Measurements from ENCODE around the gene CCND1.

The CCND1 gene

DNA sequence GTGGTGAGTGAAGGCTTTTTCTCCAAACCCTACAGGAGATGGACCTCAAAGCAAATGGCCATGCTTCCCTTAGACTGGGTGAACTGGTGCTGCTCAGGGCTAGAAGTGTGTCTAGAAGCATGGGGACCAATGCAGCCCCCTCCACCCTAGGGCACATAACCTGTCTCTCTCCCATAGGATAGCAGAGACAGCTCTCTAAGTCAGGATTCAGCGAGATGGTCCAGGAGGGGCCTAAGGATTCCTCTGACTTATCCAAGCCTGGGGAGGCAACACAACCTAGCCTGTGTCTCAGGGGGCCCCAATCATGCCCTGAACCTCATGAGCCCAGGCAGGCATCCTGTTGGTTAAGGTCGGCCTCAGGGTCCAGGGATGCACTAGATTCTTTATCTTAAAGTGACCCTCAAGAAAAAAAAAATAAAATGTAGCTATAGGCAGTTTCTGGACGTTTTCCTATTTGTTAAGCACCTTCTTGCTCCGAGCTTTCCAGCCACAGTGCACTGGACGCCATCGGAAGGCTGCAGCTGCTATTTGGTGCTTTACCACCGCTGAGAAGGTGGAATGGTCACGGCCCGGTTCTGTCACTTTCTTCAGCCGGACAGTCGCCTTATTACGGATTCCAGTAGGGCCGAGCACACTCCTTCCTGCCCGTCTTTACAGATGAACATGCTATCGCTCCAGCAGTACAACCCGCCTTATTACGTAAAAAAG lies 5.0 kb upstream of the CCND1 start:
- Histone ChIP-seq H3K36me3 (ENCODE audit: control insufficient read depth, low read length) (no peaks in the 10 kb centered on the region), H3K9me3 (ENCODE audit: control insufficient read depth, insufficient read depth, low read length) (no peaks in the 10 kb centered on the region), H3K4me2 (ENCODE audit: low read length) (no peak overlapping the region), H3K4me3 (ENCODE audit: low read length) (no peak overlapping the region), H3K27ac (ENCODE audit: low read depth, low read length) (no peak overlapping the region), H3K27me3 (ENCODE audit: control insufficient read depth, low read length) (peaks cover 24% of the 10 kb centered on the region), H3K79me2 (ENCODE audit: control insufficient read depth, low read length) (no peaks in the 10 kb centered on the region), H3F3A (ENCODE audit: control insufficient read depth, insufficient read depth) (no peaks in the 10 kb centered on the region), H4K20me1 (ENCODE audit: control insufficient read depth, insufficient read depth, low read depth, low read length) (no peaks in the 10 kb centered on the region), H3K4me1 (ENCODE audit: control insufficient read depth, low read length) (no peaks in the 10 kb centered on the region), H3K9me2 (replicated peaks; ENCODE audit: control insufficient read depth, low read length) (no peaks in the 10 kb centered on the region)
- TF ChIP-seq, protein P1, sequence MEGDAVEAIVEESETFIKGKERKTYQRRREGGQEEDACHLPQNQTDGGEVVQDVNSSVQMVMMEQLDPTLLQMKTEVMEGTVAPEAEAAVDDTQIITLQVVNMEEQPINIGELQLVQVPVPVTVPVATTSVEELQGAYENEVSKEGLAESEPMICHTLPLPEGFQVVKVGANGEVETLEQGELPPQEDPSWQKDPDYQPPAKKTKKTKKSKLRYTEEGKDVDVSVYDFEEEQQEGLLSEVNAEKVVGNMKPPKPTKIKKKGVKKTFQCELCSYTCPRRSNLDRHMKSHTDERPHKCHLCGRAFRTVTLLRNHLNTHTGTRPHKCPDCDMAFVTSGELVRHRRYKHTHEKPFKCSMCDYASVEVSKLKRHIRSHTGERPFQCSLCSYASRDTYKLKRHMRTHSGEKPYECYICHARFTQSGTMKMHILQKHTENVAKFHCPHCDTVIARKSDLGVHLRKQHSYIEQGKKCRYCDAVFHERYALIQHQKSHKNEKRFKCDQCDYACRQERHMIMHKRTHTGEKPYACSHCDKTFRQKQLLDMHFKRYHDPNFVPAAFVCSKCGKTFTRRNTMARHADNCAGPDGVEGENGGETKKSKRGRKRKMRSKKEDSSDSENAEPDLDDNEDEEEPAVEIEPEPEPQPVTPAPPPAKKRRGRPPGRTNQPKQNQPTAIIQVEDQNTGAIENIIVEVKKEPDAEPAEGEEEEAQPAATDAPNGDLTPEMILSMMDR (IDR thresholded peaks at IDR 0.05; ENCODE audit: low read depth, low read length, poor library complexity, severe bottlenecking) = no peak
- TF ChIP-seq EZH2phosphoT487 (IDR thresholded peaks at IDR 0.05; ENCODE audit: borderline replicate concordance, low read length) = no peak

DNA sequence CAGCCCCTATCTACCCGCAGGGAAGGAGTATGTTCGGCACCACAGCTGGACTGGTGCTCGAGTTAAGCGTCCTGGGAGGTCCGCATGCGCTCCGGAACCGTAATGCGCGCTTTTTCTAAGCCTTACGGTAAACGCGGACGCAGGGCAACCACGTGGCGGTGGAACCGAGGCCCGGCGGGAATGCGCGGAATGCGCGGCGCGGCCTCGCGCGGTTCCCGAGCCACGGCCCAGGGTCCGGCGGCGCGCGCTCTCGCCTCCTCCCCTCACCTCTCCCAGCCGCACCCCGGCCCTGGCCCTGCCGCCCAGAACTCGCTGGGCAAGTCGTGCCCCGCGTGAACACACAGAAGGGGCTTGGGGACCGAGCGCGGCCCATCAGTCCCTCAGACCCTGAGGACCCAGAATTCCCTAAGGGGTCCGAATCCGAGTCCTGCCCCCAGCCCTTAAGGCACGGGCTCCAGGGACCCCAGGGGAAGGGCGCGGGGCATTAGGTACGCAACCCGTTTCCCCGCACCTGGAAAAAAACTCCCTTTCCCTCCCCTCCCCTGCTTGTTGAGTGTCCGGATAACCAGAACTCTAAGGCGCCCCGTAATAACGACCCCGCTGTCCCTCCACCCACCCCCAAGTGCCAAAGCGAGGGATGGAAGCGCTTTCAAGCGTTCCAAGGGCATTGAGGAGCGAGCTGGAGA lies 4.3 kb upstream of the CCND1 start:
- Histone ChIP-seq H3K27ac (ENCODE audit: low read depth, low read length) (no peak overlapping the region), H3K4me2 (ENCODE audit: low read length) (no peak overlapping the region), H3K27me3 (ENCODE audit: control insufficient read depth, low read length) (peaks cover 31% of the 10 kb centered on the region), H3K79me2 (ENCODE audit: control insufficient read depth, low read length) (no peaks in the 10 kb centered on the region), H3K9me2 (replicated peaks; ENCODE audit: control insufficient read depth, low read length) (no peaks in the 10 kb centered on the region), H3F3A (ENCODE audit: control insufficient read depth, insufficient read depth) (no peaks in the 10 kb centered on the region), H4K20me1 (ENCODE audit: control insufficient read depth, insufficient read depth, low read depth, low read length) (no peaks in the 10 kb centered on the region), H3K4me1 (ENCODE audit: control insufficient read depth, low read length) (no peaks in the 10 kb centered on the region), H3K4me3 (ENCODE audit: low read length) (no peak overlapping the region), H3K9me3 (ENCODE audit: control insufficient read depth, insufficient read depth, low read length) (no peaks in the 10 kb centered on the region), H3K36me3 (ENCODE audit: control insufficient read depth, low read length) (no peaks in the 10 kb centered on the region)
- TF ChIP-seq, protein P1 (IDR thresholded peaks at IDR 0.05; ENCODE audit: low read depth, low read length, poor library complexity, severe bottlenecking) = no peak
- no peak for TF ChIP-seq EZH2phosphoT487 (IDR thresholded peaks at IDR 0.05; ENCODE audit: borderline replicate concordance, low read length)

DNA sequence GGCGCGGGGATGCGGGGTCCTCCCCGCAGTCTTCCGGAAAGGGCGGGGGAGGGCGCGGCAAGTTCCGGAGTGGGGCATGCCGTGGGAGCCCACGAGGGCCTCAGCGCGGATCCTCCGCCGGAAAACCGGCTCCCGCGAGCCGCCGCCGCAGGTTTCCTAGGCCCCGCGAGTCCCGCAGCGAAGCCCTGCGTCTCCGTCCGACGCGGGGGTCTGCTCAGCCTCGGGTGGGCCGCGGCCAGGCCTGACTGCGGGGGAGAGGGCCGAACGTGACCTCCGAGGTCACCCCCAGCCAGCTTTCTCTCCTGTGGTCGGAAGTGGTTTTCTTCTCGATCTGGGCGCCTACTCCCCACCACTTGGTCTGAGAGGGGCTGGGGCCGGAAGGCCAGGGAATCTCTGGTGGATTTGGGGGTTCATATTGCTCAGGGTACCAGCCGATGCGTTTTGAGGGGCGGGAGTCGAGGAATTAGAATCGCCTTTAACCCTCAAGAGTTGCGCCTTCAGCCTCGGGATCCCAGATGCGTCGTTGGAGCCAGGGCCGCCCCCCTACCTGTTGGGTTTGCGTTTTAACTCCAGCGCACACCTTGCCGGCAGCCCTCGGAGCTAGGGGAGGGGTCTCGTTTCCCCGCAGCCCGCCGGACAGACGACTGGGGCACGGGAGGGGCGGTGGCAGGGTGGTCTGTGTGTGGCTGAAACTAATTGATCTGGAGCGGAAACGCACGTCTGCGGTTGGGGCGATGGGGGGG lies 3.6 kb upstream of the CCND1 start:
- Histone ChIP-seq H3K4me2 (ENCODE audit: low read length) (no peak overlapping the region), H3K36me3 (ENCODE audit: control insufficient read depth, low read length) (no peaks in the 10 kb centered on the region), H3K9me3 (ENCODE audit: control insufficient read depth, insufficient read depth, low read length) (no peaks in the 10 kb centered on the region), H3F3A (ENCODE audit: control insufficient read depth, insufficient read depth) (no peaks in the 10 kb centered on the region), H3K4me3 (ENCODE audit: low read length) (no peak overlapping the region), H4K20me1 (ENCODE audit: control insufficient read depth, insufficient read depth, low read depth, low read length) (no peaks in the 10 kb centered on the region), H3K27ac (ENCODE audit: low read depth, low read length) (no peak overlapping the region), H3K9me2 (replicated peaks; ENCODE audit: control insufficient read depth, low read length) (no peaks in the 10 kb centered on the region), H3K27me3 (ENCODE audit: control insufficient read depth, low read length) (peaks cover 37% of the 10 kb centered on the region), H3K4me1 (ENCODE audit: control insufficient read depth, low read length) (no peaks in the 10 kb centered on the region), H3K79me2 (ENCODE audit: control insufficient read depth, low read length) (no peaks in the 10 kb centered on the region)
- TF ChIP-seq EZH2phosphoT487 (IDR thresholded peaks at IDR 0.05; ENCODE audit: borderline replicate concordance, low read length) = no peak
- TF ChIP-seq, protein P1 (IDR thresholded peaks at IDR 0.05; ENCODE audit: low read depth, low read length, poor library complexity, severe bottlenecking) = no peak

Measured in DOHH2 (cell line).